Gastrocnemius medialis (tissue), 4 donors: ENCODE results near the gene SUGCT. TPM values are rescaled to one million over a fixed set of nuclear protein-coding genes. Genes with fewer than 3 reads are reported as not detected.

Source experiments
- ATAC-seq, 2 donors: fragments of 150-250 bp; one replicate each; pipeline ENCODE4 v1.9.1; 2016
- DNase-seq, 2 donors: peaks; one replicate each; pipeline ENCODE4 v3.0.0-alpha.2; 2019
- H3K27ac ChIP-seq, 4 donors: fragments of 200-600 bp; sonication (generic); 1 replicate in 1 of 4; 2 replicates in 3 of 4; pipeline ENCODE4 v1.5.1; 2016 to 2018; ENCODE audit warnings: mild to moderate bottlenecking in 2 of 4, moderate library complexity in 1 of 4
- H3K27me3 ChIP-seq, 3 donors: fragments of 200-600 bp; sonication (generic) in 2 of 3; 1 replicate in 1 of 3; 2 replicates in 2 of 3; pipeline versions ENCODE4 v1.5.1 to v1.6.0; 2016 to 2019; ENCODE audit warnings: mild to moderate bottlenecking in 1 of 3, moderate library complexity in 1 of 3
- H3K36me3 ChIP-seq, 2 donors: fragments of 200-600 bp; sonication (generic) in 1 of 2; one replicate each; pipeline ENCODE4 v1.5.1; 2017 to 2018
- H3K4me1 ChIP-seq, 2 donors: fragments of 200-600 bp; sonication (generic) in 1 of 2; one replicate each; pipeline ENCODE4 v1.5.1; 2016 to 2017; ENCODE audit warnings: mild to moderate bottlenecking in 2 of 2
- H3K4me3 ChIP-seq, 4 donors: fragments of 200-600 bp; sonication (generic) in 3 of 4; 1 replicate in 1 of 4; 2 replicates in 3 of 4; pipeline ENCODE4 v1.5.1; 2016 to 2019; ENCODE audit warnings: mild to moderate bottlenecking in 2 of 4
- H3K9me3 ChIP-seq, 3 donors: fragments of 200-600 bp; sonication (generic) in 2 of 3; 1 replicate in 1 of 3; 2 replicates in 2 of 3; pipeline ENCODE4 v1.5.1; 2016 to 2019
- POLR2A ChIP-seq, 2 donors: fragments of 450-650 bp; IDR thresholded peaks; one replicate each; pipeline ENCODE4 v1.6.1; 2017; ENCODE audit warnings: antibody characterized with exemption in 2 of 2, mild to moderate bottlenecking in 2 of 2, moderate library complexity in 2 of 2
- in situ Hi-C, 4 donors: fragments of 200-750 bp; cut with MboI; loops; one replicate each; pipeline versions ENCODE4 v1.15.0 to v1.8.0; 2017; ENCODE audit warnings: low sequenced_read_pairs in 4 of 4
- intact Hi-C: fragments of 100-400 bp; cut with DNase I; formaldehyde crosslinking; loops from one replicate; pipeline ENCODE4 v1.15.1; 2023; ENCODE audit warnings: low total_unique reads
- total RNA-seq, 4 donors: library from RNA; depleted of rRNA; stranded (reverse); fragments of >200 nt; gene quantifications; one replicate each; pipeline versions ENCODE4 v1.1.0 to v1.2.3, GENCODE V29; 2016
- TF ChIP-seq, protein P1 (sequence below), 5 experiments: fragments of 450-650 bp in 3 of 5; fragments of 200-600 bp in 2 of 5; sonication (generic) in 2 of 5; IDR thresholded peaks in 4 of 5; conservative IDR thresholded peaks in 1 of 5; 1 replicate in 4 of 5; 2 replicates in 1 of 5; pipeline ENCODE4 v1.5.1; 2016 to 2019; ENCODE audit warnings: antibody characterized with exemption in 5 of 5, mild to moderate bottlenecking in 3 of 5, moderate library complexity in 3 of 5

The SUGCT gene
- total RNA-seq, 4 donors from 2014 or later: 2.3 to 3.5 (median 2.9) TPM

DNA sequence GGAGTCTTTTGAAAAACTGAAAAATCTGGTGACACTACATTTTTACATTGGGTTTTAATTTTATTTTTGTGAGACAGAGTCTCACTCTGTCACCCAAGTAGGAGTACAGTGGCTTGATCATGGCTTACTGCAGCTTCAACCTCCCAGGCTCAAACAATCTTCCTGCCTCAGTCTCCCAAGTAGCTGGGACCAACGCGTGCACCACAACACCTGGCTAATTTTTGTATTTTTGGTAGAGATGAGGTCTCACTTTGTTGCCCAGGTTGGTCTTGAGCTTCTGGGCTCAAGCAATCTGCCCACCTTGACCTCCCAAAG lies 11.9 kb upstream of the SUGCT start:
- H3K36me3 ChIP-seq: no peaks in the 10 kb centered on the region
- in situ Hi-C loops: no loop called here
- H3K27me3 ChIP-seq: no peaks in the 10 kb centered on the region
- no peak for TF ChIP-seq POLR2A (IDR thresholded peaks at IDR 0.05)
- TF ChIP-seq, protein P1, sequence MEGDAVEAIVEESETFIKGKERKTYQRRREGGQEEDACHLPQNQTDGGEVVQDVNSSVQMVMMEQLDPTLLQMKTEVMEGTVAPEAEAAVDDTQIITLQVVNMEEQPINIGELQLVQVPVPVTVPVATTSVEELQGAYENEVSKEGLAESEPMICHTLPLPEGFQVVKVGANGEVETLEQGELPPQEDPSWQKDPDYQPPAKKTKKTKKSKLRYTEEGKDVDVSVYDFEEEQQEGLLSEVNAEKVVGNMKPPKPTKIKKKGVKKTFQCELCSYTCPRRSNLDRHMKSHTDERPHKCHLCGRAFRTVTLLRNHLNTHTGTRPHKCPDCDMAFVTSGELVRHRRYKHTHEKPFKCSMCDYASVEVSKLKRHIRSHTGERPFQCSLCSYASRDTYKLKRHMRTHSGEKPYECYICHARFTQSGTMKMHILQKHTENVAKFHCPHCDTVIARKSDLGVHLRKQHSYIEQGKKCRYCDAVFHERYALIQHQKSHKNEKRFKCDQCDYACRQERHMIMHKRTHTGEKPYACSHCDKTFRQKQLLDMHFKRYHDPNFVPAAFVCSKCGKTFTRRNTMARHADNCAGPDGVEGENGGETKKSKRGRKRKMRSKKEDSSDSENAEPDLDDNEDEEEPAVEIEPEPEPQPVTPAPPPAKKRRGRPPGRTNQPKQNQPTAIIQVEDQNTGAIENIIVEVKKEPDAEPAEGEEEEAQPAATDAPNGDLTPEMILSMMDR (IDR thresholded peaks at IDR 0.05 in 4 of 5, conservative IDR thresholded peaks at IDR 0.05 in 1 of 5): no peak
- DNase-seq (no peak), ATAC-seq (no peak)
- peaks cover 0 to 3% of the 10 kb centered on the region in 2 donors for H3K4me1 ChIP-seq
- H3K27ac ChIP-seq: no peak overlapping the region
- intact Hi-C loops: no loop called here
- H3K4me3 ChIP-seq: no peak overlapping the region
- no peaks in the 10 kb centered on the region for H3K9me3 ChIP-seq

DNA sequence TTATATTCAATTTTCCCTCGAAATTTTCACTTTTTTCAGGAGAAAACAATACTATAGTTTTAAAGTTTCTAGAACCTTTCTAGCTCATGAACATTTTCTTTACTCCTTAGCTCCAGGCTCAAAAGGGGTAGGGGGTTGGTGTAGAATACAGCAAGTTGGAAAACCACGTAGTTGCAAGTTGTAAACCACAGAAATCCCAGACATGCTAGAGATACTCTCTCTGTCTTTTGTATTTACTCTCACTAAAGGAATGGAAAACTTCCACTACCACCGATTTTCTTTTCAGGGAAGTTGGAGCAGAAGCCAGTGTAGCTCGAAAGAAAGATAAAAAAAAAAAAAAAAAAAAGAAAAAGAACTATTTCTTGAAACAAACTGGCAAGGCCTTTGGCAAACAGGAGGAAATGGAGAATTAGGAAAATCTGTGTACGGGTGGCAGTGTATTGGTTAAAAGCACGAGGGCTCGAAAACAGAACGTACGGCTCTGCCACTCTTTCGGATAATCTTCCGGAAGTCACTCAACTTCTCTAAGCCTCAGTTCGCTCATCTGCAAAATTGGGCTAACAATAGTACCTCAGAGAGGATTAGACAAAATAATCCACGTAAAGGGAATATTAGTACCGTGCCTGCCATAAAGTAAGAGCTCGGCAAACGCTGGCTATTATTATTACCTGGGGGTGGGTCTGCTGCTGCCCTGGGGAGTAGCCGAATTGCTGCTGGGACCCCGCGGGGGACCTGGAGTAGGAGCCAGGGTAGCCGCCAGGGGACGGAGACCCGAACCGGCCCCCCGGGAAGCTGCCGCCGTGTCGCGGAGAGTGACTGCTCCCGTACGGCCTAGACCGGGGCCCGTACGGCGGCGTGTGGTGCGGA lies 1.0 kb upstream of the SUGCT start:
- Histone ChIP-seq H3K9me3 (no peaks in the 10 kb centered on the region), H3K27ac (peak overlapping the region; percentile 89 to 98 (median 92)), H3K4me3 (peak overlapping the region; percentile 81 to 98 (median 92)), H3K36me3 (no peaks in the 10 kb centered on the region), H3K4me1 (peaks cover 35 to 40% of the 10 kb centered on the region in 2 donors), H3K27me3 (no peaks in the 10 kb centered on the region)
- DNase-seq (no peak), ATAC-seq (peak; percentile 57 to 65)
- TF ChIP-seq, protein P1 (IDR thresholded peaks at IDR 0.05 in 4 of 5, conservative IDR thresholded peaks at IDR 0.05 in 1 of 5): no peak
- TF ChIP-seq POLR2A (IDR thresholded peaks at IDR 0.05): no peak
- intact Hi-C loops: loop anchor here (1.0 to 10.0 kb wide), 4 partner anchors 51 to 569 kb away; partner anchors contain the start of gene YAE1
- in situ Hi-C loops: loop anchor here in 1 of 4 donors (10.0 kb wide), 1 partner anchor 239 kb away; no protein-coding TSS in a partner anchor

DNA sequence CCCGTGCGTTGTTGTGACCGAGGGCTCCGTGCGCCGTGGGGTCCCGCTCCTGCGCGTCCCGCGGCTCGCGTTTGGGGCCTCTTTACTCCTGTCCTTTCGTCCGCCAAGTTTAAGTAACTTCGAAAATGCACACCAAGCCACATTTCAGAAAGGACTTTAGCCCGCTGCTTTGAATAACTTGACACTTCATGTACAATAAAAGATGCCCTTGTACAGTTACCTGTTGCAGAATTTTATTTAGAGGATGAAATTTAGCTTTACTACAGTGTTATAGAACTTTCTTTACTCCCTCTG lies 459 bp downstream of the SUGCT start:
- in situ Hi-C loops (loop anchor here in 1 of 4 donors (10.0 kb wide), 1 partner anchor 240 kb away; no protein-coding TSS in a partner anchor), intact Hi-C loops (loop anchor here (10.0 kb wide), 1 partner anchor 570 kb away; the partner anchor contains the start of gene YAE1)
- Histone ChIP-seq H3K4me3 (peak overlapping the region; percentile 81 to 98 (median 92)), H3K9me3 (no peaks in the 10 kb centered on the region), H3K27ac (peak overlapping the region; percentile 89 to 98 (median 92)), H3K27me3 (no peaks in the 10 kb centered on the region), H3K4me1 (peaks cover 27 to 34% of the 10 kb centered on the region in 2 donors), H3K36me3 (no peaks in the 10 kb centered on the region)
- DNase-seq (no peak), ATAC-seq (no peak)
- TF ChIP-seq POLR2A (IDR thresholded peaks at IDR 0.05): no peak
- TF ChIP-seq, protein P1 (IDR thresholded peaks at IDR 0.05 in 4 of 5, conservative IDR thresholded peaks at IDR 0.05 in 1 of 5): no peak

DNA sequence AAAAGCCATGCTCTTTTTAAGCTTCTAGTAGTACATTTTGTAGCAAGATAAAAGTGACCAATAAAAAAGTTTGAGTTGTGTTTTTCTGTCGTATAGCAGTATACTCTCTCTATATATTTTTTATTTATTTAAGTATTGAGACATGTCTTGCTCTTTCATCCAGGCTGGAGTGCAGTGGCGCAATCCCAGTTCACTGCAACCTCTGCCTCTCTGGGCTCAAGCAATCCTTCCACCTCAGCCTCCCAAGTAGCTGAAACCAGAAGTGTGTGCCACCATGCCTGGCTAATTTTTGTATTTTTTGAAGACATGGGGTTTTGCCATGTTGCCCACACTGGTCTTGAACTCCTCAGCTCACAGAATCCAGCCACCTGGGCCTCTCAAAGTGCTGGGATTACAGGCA lies 2.8 kb downstream of the SUGCT start:
- DNase-seq: no peak
- Histone ChIP-seq H3K4me1 (peaks cover 13 to 15% of the 10 kb centered on the region in 2 donors), H3K27me3 (no peaks in the 10 kb centered on the region), H3K27ac (no peak overlapping the region), H3K4me3 (no peak overlapping the region), H3K36me3 (no peaks in the 10 kb centered on the region), H3K9me3 (no peaks in the 10 kb centered on the region)
- ATAC-seq: no peak
- intact Hi-C loops: loop anchor here (10.0 kb wide), 1 partner anchor 573 kb away; the partner anchor contains the start of gene YAE1
- in situ Hi-C loops: loop anchor here in 1 of 4 donors (10.0 kb wide), 1 partner anchor 243 kb away; no protein-coding TSS in a partner anchor
- TF ChIP-seq, protein P1 (IDR thresholded peaks at IDR 0.05 in 4 of 5, conservative IDR thresholded peaks at IDR 0.05 in 1 of 5): no peak
- TF ChIP-seq POLR2A (IDR thresholded peaks at IDR 0.05): no peak
